Esophagus muscularis mucosa (tissue), 4 donors: ENCODE data around the gene ZBTB17. TPM values are rescaled to one million over a fixed set of nuclear protein-coding genes. Genes with fewer than 3 reads are reported as not detected.

Experiments used
- DNase-seq: peaks from one replicate; pipeline ENCODE4 v3.0.0-alpha.2; 2017; ENCODE audit errors: extremely low spot score
- H3K27ac ChIP-seq, 4 donors: fragments of 200-600 bp; sonication (generic); replicated peaks in 1 of 4; 1 replicate in 3 of 4; 2 replicates in 1 of 4; pipeline ENCODE4 v1.5.1; 2016 to 2019; ENCODE audit warnings: mild to moderate bottlenecking in 1 of 4
- H3K27me3 ChIP-seq, 4 donors: fragments of 200-600 bp; sonication (generic); one replicate each; pipeline versions ENCODE4 v1.5.1 to v1.6.0; 2016 to 2019
- H3K36me3 ChIP-seq, 4 donors: fragments of 200-600 bp; sonication (generic); one replicate each; pipeline ENCODE4 v1.5.1; 2016 to 2019
- H3K4me1 ChIP-seq, 4 donors: fragments of 200-600 bp; sonication (generic); one replicate each; pipeline ENCODE4 v1.5.1; 2016 to 2019
- H3K4me3 ChIP-seq, 4 donors: fragments of 200-600 bp; sonication (generic); 1 replicate in 2 of 4; 2 replicates in 2 of 4; pipeline ENCODE4 v1.5.1; 2016 to 2019; ENCODE audit warnings: mild to moderate bottlenecking in 4 of 4, moderate library complexity in 1 of 4
- H3K9me3 ChIP-seq, 4 donors: fragments of 200-600 bp; sonication (generic); 1 replicate in 3 of 4; 2 replicates in 1 of 4; pipeline ENCODE4 v1.5.1; 2016 to 2019
- CTCF ChIP-seq, 3 experiments: fragments of 200-600 bp in 2 of 3; fragments of 450-650 bp in 1 of 3; sonication (generic) in 2 of 3; IDR thresholded peaks; one replicate each; pipeline ENCODE4 v1.5.1; 2017 to 2019; ENCODE audit warnings: antibody characterized with exemption in 3 of 3, mild to moderate bottlenecking in 2 of 3, moderate library complexity in 1 of 3
- EP300 ChIP-seq: sonication (generic); formaldehyde crosslinking; IDR thresholded peaks from one replicate; pipeline ENCODE4 v1.6.1; 2017; ENCODE audit warnings: antibody characterized with exemption
- POLR2A ChIP-seq: fragments of 450-650 bp; IDR thresholded peaks from one replicate; pipeline ENCODE4 v1.6.1; 2017; ENCODE audit warnings: antibody characterized with exemption, moderate library complexity, mild to moderate bottlenecking, low read depth
- POLR2AphosphoS5 ChIP-seq, 2 donors: sonication (generic); formaldehyde crosslinking; IDR thresholded peaks; one replicate each; pipeline ENCODE4 v1.6.1; 2017; ENCODE audit warnings: antibody characterized with exemption in 2 of 2
- WGBS: methylation state at CpG from one replicate; pipeline ENCODE4 v1.1.5; 2018; 5-methylcytosine and 5-hydroxymethylcytosine counted together
- intact Hi-C: fragments of 100-400 bp; cut with DNase I; formaldehyde crosslinking; loops from one replicate; pipeline ENCODE4 v1.15.1; 2023
- total RNA-seq, 4 donors: library from RNA; depleted of rRNA; stranded (reverse); fragments of >200 nt; gene quantifications; one replicate each; pipeline versions ENCODE4 v1.1.0 to v1.2.1, GENCODE V29; 2016

ZBTB17 gene
- total RNA-seq, 4 donors from 2014 or later = 29.5 to 40.8 (median 34.6) TPM

- no peak overlapping the region for H3K4me3 ChIP-seq
Observed at GRCh38 chr1:15950763-15951295, 25.1 kb downstream of the ZBTB17 start.

GRCh38 chr1:15950302-15950701 is 25.6 kb downstream of the ZBTB17 start:
- H3K9me3 ChIP-seq = no peaks in the 10 kb centered on the region
- no peak for TF ChIP-seq CTCF (IDR thresholded peaks at IDR 0.05)
- TF ChIP-seq POLR2AphosphoS5 (IDR thresholded peaks at IDR 0.05) = no peak
- TF ChIP-seq EP300 = no peak
- TF ChIP-seq POLR2A = no peak
- no peaks in the 10 kb centered on the region for H3K27me3 ChIP-seq
- H3K27ac ChIP-seq = peak overlapping the region; percentile 95 to 96 (median 96)
- H3K36me3 ChIP-seq = peaks cover 11 to 31% (median 30%) of the 10 kb centered on the region in 4 donors
- WGBS = 86% methylated on average over 4 of the region's 4 CpGs
- H3K4me3 ChIP-seq = peak overlapping the region; percentile 40 to 56 (median 44)
- no peak for DNase-seq
- intact Hi-C loops = loop anchor here (5.0 kb wide), 1 partner anchor 118 kb away; no protein-coding TSS in a partner anchor
- H3K4me1 ChIP-seq = peaks cover 67 to 74% (median 72%) of the 10 kb centered on the region in 4 donors

More at GRCh38 chr1:15950763-15951295, 25.1 kb downstream of the ZBTB17 start:
- intact Hi-C loops = loop anchor here (5.0 kb wide), 1 partner anchor 119 kb away; no protein-coding TSS in a partner anchor
- Histone ChIP-seq H3K9me3 (no peaks in the 10 kb centered on the region), H3K27ac (peak overlapping the region; percentile 95 to 96 (median 96)), H3K36me3 (peaks cover 9 to 26% (median 25%) of the 10 kb centered on the region in 4 donors), H3K27me3 (no peaks in the 10 kb centered on the region), H3K4me1 (peaks cover 70 to 78% (median 74%) of the 10 kb centered on the region in 4 donors)
- DNase-seq = no peak
- TF ChIP-seq POLR2A (no peak), POLR2AphosphoS5 (IDR thresholded peaks at IDR 0.05) (peak; percentile 73 to 85)
- 28% methylated on average over 8 of the region's 10 CpGs for WGBS

GRCh38 chr1:15949453-15950245 is 26.3 kb downstream of the ZBTB17 start:
- Histone ChIP-seq H3K4me3 (peak overlapping the region; percentile 40 to 56 (median 44)), H3K27ac (peak overlapping the region; percentile 95 to 96 (median 96)), H3K27me3 (no peaks in the 10 kb centered on the region), H3K36me3 (peaks cover 18 to 38% (median 37%) of the 10 kb centered on the region in 4 donors), H3K9me3 (no peaks in the 10 kb centered on the region), H3K4me1 (peaks cover 66 to 71% (median 71%) of the 10 kb centered on the region in 4 donors)
- 21% methylated on average over 13 of the region's 25 CpGs for WGBS
- intact Hi-C loops = loop anchor here (5.0 kb wide), 1 partner anchor 117 kb away; no protein-coding TSS in a partner anchor
- DNase-seq = peak; percentile 98
- TF ChIP-seq POLR2A (peak; percentile 7), EP300 (no peak), CTCF (IDR thresholded peaks at IDR 0.05) (no peak), POLR2AphosphoS5 (IDR thresholded peaks at IDR 0.05) (peak; percentile 89 to 98)

GRCh38 chr1:15948595-15949452 is 27.1 kb downstream of the ZBTB17 start:
- DNase-seq = no peak
- intact Hi-C loops = no loop called here
- no peaks in the 10 kb centered on the region for H3K27me3 ChIP-seq
- peak overlapping the region; percentile 95 to 96 (median 96) for H3K27ac ChIP-seq
- WGBS = 28% methylated on average over 15 of the region's 15 CpGs
- peaks cover 26 to 46% (median 45%) of the 10 kb centered on the region in 4 donors for H3K36me3 ChIP-seq
- TF ChIP-seq POLR2AphosphoS5 (IDR thresholded peaks at IDR 0.05) = peak in 1 of 2 donors; percentile 2
- no peak for TF ChIP-seq EP300
- TF ChIP-seq CTCF (IDR thresholded peaks at IDR 0.05) = no peak
- TF ChIP-seq POLR2A = no peak
- H3K4me3 ChIP-seq = peak overlapping the region; percentile 40 to 56 (median 44)
- H3K4me1 ChIP-seq = peaks cover 58 to 62% (median 62%) of the 10 kb centered on the region in 4 donors
- no peaks in the 10 kb centered on the region for H3K9me3 ChIP-seq
